ENCODE results near the gene TSPAN9. TPM values are rescaled to one million over a fixed set of nuclear protein-coding genes. Genes with fewer than 3 reads are reported as not detected.

Gene TSPAN9
- total and polyA plus RNA-seq, 2 of the 4 experiments (the other 2 are of a cell fraction) = 17.7 to 39.1 TPM

DNA sequence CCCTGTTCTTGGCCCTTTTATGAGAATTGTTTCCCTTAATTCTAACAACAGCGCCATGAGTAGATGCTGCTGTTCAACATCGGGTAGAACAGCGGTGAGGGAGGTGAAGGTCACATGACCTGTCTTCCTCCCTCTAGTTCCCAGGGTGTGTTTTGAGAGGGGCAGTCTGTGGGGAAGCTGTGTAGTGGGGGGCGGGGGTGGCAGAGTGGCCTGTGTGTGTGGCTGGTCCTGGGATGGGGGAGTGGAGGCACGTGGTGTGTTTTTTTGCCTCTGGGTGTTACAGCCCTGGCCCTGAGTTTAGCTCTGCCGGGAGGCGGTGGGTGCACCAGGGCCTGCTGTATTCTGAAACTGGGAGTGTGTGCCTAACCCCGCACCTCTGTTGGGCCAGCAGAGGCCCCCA lies 202.7 kb downstream of the TSPAN9 start:
- intact Hi-C loops (cut with micrococcal nuclease) = loop anchor here (5.0 kb wide), 1 partner anchor 78 kb away; no protein-coding TSS in a partner anchor
- in situ Hi-C loops (cut with MboI; ENCODE audit: low sequenced_read_pairs) = loop anchor here (5.0 kb wide), 1 partner anchor 203 kb away; the partner anchor contains the start of gene TSPAN9
- Histone ChIP-seq H2AK5ac (ENCODE audit: low read depth, low read length) (no peak overlapping the region), H3K36me3 (ENCODE audit: control insufficient read depth, insufficient read depth, low read length) (peaks cover 8% of the 10 kb centered on the region; the same call in 1 of the 2 replicates), H3K79me1 (ENCODE audit: low read depth in 1 of 2, low read length in 2 of 2) (no peaks in the 10 kb centered on the region), H3K4me2 (ENCODE audit: low read depth, low read length) (no peak overlapping the region), H3K27ac (ENCODE audit: insufficient read depth, low read length) (no peak overlapping the region), H2BK20ac (ENCODE audit: low read depth, low read length) (no peak overlapping the region), H2BK15ac (ENCODE audit: low read depth, low read length) (no peak overlapping the region), H3K9me1 (ENCODE audit: insufficient read depth, low read length) (peaks cover 3% of the 10 kb centered on the region; the same call in 1 of the 2 replicates), H4K8ac (ENCODE audit: low read depth in 2 of 2, low read length in 2 of 2) (no peak overlapping the region), H2AFZ (replicated peaks; ENCODE audit: low read length, poor library complexity) (no peak overlapping the region), H2BK5ac (ENCODE audit: low read depth, low read length, poor library complexity, severe bottlenecking) (no peak overlapping the region), H4K91ac (ENCODE audit: insufficient read depth, low read depth, low read length) (no peak overlapping the region), H3K4me3 (ENCODE audit: insufficient read depth, low read depth, low read length) (no peak overlapping the region), H4K5ac (ENCODE audit: low read depth, low read length) (no peak overlapping the region), H3K9me3 (ENCODE audit: control insufficient read depth, insufficient read depth, low read length) (no peaks in the 10 kb centered on the region), H3K9ac (ENCODE audit: low read depth, low read length) (no peak overlapping the region), H3K56ac (ENCODE audit: extremely low read depth, insufficient read depth, low read length) (no peak overlapping the region), H3K4ac (ENCODE audit: low read depth, low read length) (no peak overlapping the region), H2AK9ac (replicated peaks; ENCODE audit: low read depth, low read length, poor library complexity) (no peak overlapping the region), H3K23ac (ENCODE audit: low read depth, low read length) (no peak overlapping the region), H3K14ac (replicated peaks; ENCODE audit: low read depth, low read length) (no peak overlapping the region), H4K20me1 (ENCODE audit: insufficient read depth, low read length) (peaks cover 12% of the 10 kb centered on the region), H3K4me1 (ENCODE audit: control insufficient read depth, insufficient read depth, low read length) (no peaks in the 10 kb centered on the region), H3K18ac (ENCODE audit: low read depth, low read length) (no peak overlapping the region), H3K27me3 (ENCODE audit: control insufficient read depth, insufficient read depth, low read length) (no peaks in the 10 kb centered on the region), H2BK120ac (ENCODE audit: low read depth, low read length) (no peak overlapping the region)
- CTCF ChIA-PET = interaction anchor here (1.3 kb wide), 1 partner anchor 21 kb away, joined by 3 read pairs; no protein-coding TSS in a partner anchor
- DNase-seq = no peak
- ATAC-seq (ENCODE audit: low read depth) = no peak
- TF ChIP-seq POLR2A (IDR thresholded peaks at IDR 0.05; ENCODE audit: low read depth, low read length) (no peak), RFX5 (IDR thresholded peaks at IDR 0.05; ENCODE audit: low read depth, low read length) (no peak), RCOR1 (IDR thresholded peaks at IDR 0.05; ENCODE audit: insufficient replicate concordance, low read length) (no peak), MAZ (IDR thresholded peaks at IDR 0.05; ENCODE audit: borderline replicate concordance, low read depth, low read length) (no peak), RAD21 (IDR thresholded peaks at IDR 0.05; ENCODE audit: low read length) (no peak), CHD1 (IDR thresholded peaks at IDR 0.05; ENCODE audit: low read depth, low read length) (no peak), MXI1 (IDR thresholded peaks at IDR 0.05; ENCODE audit: borderline replicate concordance, low read depth, low read length) (no peak), CEBPB (IDR thresholded peaks at IDR 0.05; ENCODE audit: low read depth, low read length) (no peak), NFE2L2 (IDR thresholded peaks at IDR 0.05; ENCODE audit: low read depth, low read length) (no peak), MAFK (IDR thresholded peaks at IDR 0.05; ENCODE audit: low read depth, low read length) (no peak), SMC3 (IDR thresholded peaks at IDR 0.05; ENCODE audit: low read depth, low read length) (no peak), BHLHE40 (IDR thresholded peaks at IDR 0.05; ENCODE audit: low read depth, low read length) (no peak), FOS (IDR thresholded peaks at IDR 0.05; ENCODE audit: low read depth, low read length) (no peak)
- TF ChIP-seq, protein P1, sequence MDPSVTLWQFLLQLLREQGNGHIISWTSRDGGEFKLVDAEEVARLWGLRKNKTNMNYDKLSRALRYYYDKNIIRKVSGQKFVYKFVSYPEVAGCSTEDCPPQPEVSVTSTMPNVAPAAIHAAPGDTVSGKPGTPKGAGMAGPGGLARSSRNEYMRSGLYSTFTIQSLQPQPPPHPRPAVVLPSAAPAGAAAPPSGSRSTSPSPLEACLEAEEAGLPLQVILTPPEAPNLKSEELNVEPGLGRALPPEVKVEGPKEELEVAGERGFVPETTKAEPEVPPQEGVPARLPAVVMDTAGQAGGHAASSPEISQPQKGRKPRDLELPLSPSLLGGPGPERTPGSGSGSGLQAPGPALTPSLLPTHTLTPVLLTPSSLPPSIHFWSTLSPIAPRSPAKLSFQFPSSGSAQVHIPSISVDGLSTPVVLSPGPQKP (IDR thresholded peaks at IDR 0.05; ENCODE audit: borderline replicate concordance, low read depth, low read length) = no peak
- TF ChIP-seq, protein P2, sequence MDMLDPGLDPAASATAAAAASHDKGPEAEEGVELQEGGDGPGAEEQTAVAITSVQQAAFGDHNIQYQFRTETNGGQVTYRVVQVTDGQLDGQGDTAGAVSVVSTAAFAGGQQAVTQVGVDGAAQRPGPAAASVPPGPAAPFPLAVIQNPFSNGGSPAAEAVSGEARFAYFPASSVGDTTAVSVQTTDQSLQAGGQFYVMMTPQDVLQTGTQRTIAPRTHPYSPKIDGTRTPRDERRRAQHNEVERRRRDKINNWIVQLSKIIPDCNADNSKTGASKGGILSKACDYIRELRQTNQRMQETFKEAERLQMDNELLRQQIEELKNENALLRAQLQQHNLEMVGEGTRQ (IDR thresholded peaks at IDR 0.05; ENCODE audit: low read depth, low read length) = no peak
- TF ChIP-seq, protein P3, sequence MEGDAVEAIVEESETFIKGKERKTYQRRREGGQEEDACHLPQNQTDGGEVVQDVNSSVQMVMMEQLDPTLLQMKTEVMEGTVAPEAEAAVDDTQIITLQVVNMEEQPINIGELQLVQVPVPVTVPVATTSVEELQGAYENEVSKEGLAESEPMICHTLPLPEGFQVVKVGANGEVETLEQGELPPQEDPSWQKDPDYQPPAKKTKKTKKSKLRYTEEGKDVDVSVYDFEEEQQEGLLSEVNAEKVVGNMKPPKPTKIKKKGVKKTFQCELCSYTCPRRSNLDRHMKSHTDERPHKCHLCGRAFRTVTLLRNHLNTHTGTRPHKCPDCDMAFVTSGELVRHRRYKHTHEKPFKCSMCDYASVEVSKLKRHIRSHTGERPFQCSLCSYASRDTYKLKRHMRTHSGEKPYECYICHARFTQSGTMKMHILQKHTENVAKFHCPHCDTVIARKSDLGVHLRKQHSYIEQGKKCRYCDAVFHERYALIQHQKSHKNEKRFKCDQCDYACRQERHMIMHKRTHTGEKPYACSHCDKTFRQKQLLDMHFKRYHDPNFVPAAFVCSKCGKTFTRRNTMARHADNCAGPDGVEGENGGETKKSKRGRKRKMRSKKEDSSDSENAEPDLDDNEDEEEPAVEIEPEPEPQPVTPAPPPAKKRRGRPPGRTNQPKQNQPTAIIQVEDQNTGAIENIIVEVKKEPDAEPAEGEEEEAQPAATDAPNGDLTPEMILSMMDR (conservative IDR thresholded peaks at IDR 0.05; ENCODE audit: low read depth, low read length) = no peak
- dilution Hi-C loops (cut with HindIII; ENCODE audit: low sequenced_read_pairs, unreplicated experiment) = no loop called here
- POLR2A ChIA-PET (ENCODE audit: unreplicated experiment) = no interaction called here
- WGBS, 2 experiments (ENCODE audit: extremely low coverage in 2 of 2, insufficient read length in 1 of 2) = 80% methylated on average over 1 of the region's 8 CpGs; no CpG with 5 or more reads in 1 of the 2 experiments
- no TSS peak for BruUV-seq (replicated peaks)
